Measurements from ENCODE around the gene CTNNB1.
"Not testable (repeated sequence)": the region's sequence is repeated elsewhere in the genome, so short reads cannot be mapped to it uniquely, and the experiment has no call there.

CTNNB1 gene

DNA sequence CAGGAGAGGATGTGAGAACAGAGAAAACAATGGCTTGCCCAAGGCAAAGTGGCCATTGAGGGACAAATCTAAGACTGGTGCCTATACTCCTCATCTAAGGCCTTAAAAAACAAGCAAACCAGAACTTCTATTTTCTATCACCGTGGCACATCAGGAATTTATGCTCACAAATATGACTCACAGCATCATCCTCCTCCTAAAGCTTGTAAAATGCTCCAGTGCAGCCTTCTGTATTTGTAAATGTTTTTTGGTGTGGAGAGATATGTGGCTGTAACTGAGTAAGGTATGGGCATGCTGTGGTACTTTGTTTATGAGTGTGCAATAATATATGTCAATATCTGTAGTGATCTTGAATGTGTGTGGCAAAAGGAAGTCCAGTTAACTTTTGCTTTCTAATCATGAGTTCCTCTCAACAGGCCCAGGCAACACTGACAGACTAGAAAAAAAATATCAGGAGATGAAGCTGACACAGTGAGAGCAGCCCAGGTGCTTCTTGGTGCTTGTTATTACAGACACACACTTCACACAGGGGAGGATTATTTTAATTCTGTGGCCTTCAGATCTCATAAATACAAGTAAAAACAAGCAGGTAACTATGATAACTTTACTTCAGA is 60.3 kb downstream of the CTNNB1 start:
- no peak for DNase-seq

DNA sequence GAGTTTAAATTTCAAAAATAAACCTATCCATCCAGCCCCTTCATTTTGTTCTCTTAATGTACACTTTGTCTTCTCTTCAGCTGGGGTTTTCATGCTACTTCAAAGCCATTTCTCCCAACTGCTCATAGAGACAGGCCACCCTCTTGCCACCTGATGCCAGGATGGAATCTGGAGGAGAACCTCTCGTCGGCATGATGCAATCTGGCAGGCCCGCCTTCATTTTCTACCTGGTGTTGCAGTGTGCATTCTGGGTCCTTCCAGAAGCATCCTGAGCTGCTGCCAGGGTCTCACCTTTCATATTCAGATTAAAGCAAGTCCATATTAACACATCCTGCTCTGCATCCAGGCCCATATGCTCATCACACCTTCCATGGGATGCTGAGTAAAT is 60.8 kb downstream of the CTNNB1 start:
- no peak for DNase-seq

DNA sequence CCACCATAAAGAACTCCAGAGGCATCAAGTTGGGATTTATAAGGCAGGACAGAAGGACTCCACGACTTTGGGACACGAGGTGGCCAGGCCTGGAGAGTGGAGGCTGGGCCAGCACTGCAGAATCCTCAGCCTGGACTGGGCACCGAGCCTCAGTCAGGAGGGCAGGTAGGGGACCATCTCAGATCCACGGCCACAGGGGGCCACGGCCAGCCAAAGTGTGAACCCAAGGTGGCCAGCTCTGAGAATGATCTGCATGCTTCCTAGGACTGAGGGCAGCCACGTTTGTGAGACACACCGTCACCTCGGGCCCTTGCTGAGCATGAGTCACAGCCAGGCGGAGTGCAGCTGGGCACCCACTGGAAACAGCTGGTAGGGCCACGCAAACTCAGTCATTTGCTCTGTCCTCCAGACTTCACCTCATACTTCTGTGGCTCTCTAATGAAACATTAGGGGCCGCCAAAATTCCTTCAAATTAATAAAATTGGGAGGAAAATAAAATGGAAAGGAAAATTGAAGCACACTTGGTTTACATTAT is 65.8 kb downstream of the CTNNB1 start:
- DNase-seq: no peak

DNA sequence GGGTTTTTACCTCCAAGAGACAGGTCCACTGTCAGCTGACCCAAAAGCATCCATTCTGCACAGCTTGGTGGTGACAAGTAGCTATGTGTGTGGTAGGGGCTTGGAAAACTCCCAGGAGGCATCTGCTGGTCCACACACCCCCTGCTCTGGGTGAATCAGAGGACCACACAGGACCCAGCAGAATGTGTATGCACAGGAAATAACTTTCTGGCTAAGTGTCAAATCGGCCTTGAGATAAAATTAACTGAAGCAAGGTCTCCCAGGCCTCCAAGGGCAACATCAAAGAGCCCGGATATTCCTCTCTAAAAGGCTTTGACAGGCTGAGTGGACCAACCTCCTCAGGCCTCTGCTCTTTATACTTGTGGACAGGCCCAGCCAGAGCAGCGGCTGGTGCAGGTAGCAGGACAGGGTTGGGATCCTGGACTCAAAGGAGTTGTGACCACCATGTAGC is 66.5 kb downstream of the CTNNB1 start:
- DNase-seq: no peak

DNA sequence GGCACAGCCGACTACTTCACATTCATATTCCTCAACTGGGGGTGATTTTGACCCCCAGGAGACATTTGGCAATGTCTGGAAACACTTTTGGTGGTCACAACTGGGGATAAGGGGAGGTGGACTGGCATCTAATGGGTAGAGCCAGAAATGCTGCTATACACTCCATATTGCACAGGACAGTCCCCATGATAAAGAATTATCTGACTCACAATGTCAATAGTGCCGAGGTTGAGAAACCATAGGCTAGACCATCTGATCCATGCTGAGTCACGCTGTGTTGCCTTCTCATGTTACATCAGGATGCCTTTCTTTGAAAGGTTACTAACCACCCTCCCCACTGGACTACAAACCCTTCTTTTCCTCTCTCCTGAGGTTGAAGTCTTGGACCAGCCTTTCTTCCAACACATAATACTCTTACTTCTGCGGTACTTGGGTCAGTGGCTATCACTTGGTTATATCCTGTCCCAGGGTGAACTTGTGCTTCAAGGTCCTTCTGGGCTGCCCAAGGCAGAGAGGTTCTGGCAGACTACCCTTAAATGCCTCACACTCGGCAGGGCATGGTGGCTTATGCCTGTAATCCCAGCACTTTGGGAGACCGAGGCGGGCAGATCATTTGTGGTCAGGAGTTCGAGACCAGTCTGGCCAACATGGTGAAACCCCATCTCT is 68.8 kb downstream of the CTNNB1 start:
- DNase-seq: peak; percentile 39 to 74

DNA sequence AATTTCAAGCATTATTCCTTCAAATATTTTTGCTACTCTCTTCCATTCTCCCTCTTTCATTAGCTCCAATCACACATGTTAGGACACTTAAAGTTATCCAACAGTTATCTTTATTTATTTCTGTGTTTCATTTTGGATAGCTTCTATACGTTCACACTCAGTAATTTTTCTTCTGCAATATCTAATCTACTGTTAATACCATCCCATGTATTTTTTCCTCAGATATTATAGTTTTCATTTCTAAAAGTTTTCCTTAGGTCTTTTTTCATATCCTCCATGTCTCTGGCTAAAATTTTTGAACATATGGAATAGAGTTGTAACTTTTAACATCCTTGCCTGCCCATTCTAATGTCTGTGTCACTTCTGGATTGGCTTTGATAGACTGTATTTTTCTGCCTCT is 73.4 kb downstream of the CTNNB1 start:
- DNase-seq: no peak

DNA sequence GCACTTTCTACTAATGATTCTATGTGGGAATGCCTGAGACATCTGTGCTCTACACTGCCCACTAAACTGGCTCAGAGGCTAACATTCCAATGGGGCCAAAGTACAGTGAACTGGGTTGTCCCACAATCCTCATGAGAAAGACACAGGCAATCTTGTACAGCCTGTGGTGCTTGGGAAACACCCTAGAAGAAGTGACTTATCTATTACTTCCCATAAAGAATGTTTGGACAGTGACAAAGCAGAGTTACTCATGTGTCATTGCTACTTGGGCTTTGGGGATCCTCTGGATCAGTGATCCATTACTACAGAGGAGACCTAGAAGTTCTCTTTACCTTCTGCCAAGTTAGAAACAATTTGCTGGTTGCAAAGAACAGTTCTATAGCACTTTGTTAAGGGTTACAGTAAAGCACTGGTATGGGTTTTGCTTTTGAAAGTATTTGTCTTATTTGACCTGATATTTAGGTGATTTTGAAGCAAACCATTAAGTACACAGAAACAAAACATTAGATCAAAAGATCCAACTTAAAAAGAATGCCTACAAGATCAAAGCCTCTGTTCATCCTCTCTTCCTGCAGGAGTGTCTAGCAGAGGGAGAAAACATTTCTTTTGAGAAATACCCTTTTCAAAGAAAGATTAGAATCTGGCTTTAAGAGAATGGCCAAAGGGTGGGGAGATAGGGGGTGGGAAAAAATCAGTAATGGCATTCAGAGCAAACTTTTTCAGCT is 75.8 kb downstream of the CTNNB1 start:
- no peak for DNase-seq

DNA sequence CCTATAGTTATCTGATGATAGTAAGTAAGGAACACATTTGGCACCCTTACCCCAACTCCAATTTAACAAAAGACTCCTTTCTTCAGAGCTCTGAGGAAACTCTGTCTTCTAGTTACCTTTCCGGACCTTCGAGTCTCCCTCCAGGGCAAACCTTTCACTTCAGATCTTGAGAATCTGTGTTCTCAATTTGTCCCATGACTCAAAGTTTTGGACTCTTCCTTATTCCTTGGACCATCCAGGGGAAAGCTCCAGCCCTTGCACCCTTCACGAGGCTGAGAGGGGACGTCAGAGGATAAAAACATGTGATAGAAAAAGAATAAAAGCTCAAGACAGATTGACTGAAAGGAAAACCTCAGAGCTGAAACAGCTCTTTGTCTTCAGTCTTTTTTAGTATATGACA is 76.9 kb downstream of the CTNNB1 start:
- DNase-seq: no peak

DNA sequence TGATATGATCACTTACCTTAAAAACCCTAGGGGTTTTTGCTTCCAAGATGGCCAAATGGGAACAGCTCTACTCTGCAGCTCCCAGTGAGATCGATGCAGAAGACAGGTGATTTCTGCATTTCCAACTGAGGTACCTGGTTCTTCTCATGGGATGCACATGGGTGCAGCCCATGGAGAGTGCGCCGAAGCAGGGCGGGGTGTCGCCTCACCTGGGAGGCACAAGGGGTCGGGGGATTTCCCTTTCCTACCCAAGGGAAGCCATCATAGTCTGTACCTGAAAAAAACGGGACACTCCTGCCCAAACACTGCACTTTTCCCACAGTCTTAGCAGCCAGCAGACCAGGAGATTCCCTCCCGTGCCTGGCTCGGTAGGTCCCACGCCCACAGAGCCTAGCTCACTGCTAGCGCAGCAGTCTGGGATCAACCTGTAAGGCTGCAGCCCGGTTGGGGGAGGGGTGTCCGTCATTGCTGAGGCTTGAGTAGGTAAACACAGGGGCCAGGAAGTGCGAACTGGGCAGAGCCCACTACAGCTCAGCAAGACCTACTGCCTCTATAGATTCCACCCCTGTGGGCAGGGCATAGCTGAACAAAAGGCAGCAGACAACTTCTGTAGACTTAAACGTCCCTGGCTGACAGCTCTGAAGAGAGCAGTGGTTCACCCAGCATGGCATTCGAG is 78.6 kb downstream of the CTNNB1 start:
- no peak for DNase-seq

DNA sequence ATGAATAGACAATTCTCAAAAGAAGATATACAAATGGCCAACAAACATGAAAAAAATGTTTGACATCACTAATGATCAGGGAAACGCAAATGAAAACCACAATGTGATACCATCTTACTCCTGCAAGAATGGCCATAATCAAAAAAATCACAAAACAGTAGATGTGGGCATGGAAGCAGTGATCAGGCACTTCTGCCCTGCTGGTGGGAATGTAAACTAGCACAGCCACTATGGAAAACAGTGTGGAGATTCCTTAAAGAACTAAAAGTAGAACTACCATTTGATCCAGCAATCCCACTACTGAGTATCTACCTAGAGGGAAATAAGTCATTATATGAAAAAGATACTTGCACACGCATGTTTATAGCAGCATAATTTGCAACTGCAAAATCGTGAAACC is 85.6 kb downstream of the CTNNB1 start:
- not testable (repeated sequence) for DNase-seq

DNA sequence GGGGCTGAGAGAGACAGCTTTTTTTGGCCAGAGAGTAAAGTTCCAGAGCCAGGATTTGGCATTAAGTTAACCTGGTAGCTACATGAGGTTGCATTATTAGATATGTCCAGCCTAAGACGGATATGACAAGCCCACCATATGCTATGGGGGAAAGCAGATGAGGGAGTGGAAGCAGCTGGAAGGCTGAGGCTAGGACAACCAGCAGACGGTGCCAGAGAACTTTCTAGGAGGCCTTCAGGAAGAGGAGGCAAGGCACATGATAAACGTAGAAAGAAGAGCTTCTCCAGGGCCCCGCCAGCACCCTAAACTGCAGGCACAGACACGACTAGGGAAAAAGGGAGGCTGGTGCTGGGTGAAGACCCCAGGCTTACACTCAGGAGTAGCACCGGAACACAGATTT is 87.0 kb downstream of the CTNNB1 start:
- DNase-seq: no peak

DNA sequence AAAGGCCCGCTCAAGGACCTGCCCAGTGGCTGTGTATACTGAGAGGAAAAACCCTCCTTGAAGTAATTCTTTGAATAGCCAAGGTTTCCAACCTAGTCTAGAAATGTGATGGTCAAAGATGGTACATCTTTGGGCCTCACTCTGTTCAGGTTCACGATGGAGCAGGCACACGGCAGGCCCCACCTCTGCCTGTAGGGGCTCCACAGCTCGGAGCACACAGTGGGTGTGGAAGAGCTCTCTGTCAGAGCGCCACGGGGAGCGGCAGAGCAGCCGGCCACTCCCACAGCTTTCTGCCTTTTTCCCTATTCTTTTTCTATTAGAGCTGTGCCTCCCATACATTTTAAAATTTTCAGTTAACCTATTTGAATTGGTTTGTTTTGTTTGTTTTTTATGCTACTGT is 89.5 kb downstream of the CTNNB1 start:
- DNase-seq: no peak
